Activated CD8-positive, alpha-beta memory T cell treated with anti-CD3 and anti-CD28 coated beads for 48 hours (primary cell): ENCODE data around the gene LAMB2.

Experiments used
- DNase-seq, 3 experiments: peaks; one replicate each; pipeline ENCODE4 v3.0.0-alpha.2; 2020; ENCODE audit warnings: low read depth in 2 of 3, low spot score in 2 of 3

LAMB2 gene

DNA sequence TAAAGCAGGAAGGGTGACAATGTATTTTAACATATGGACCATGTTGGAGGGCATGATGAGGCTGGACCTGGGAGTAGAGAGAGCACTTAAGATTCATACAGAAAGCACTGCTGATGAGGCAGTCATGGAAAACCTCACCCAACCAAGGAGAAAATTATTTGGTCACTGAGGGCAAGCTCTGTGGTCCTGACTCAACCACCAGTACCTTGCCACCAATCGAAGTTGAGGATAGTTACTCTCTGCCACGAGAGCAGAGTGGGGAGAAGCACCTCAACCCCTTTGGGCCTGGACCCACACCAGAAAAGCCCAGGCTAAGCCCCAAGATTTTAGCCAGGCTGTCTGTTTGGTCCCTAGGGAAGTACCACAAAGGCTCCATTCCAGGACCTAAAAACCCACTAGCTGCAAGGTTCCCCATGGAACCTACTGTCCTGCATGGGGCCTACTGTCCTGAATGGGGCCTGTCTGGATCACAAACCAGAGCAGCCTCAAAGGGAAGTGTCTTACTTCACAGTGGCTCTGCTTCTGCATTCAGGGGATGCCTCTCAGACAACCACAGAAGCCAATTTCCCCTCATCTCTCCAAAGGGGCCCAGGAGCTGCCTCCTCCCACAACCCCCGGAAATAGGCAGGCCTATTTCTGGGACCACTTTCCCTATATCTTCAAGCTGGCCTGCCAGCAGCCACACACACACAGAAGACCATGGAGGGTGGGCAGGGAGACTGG is 29.1 kb upstream of the LAMB2 start:
- no peak for DNase-seq

DNA sequence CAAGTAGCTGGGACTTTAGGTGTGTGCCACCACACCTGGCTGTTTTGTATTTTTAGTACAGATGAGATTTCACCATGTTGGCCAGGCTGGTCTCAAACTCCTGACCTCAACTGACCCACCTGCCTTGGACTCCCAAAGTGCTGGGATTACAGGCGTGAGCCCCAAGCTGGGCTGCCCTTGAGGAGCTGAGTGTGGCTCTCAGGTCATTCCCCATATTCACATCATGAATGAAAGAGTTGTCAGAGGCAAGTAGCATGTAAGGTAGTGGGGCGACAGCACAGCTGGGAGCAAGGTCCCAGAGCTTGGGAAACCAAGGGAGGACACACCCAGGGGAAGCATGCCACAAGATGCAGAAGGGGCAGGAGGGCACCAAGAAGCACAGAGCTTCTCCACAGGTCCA is 28.3 kb upstream of the LAMB2 start:
- no peak for DNase-seq

DNA sequence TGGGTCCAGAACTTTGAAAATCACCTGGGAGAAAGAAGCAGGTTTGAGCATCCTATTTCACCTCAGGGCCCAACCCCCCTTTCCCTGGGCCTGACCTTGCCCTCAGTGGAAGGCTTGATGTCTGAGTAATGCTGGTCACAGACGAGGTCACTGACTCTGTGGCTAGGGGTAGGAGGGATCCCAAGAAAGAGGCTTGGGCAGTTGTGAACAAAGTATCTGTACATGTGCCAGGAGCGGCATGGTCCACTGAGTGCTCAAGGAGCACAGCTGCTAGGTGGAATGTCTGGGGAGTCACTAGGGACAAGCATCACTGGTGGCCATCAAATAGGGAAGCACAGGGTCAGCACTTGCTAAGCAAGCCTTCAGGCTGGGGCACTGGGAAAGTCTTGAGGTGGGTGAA is 25.9 kb upstream of the LAMB2 start:
- no peak for DNase-seq

DNA sequence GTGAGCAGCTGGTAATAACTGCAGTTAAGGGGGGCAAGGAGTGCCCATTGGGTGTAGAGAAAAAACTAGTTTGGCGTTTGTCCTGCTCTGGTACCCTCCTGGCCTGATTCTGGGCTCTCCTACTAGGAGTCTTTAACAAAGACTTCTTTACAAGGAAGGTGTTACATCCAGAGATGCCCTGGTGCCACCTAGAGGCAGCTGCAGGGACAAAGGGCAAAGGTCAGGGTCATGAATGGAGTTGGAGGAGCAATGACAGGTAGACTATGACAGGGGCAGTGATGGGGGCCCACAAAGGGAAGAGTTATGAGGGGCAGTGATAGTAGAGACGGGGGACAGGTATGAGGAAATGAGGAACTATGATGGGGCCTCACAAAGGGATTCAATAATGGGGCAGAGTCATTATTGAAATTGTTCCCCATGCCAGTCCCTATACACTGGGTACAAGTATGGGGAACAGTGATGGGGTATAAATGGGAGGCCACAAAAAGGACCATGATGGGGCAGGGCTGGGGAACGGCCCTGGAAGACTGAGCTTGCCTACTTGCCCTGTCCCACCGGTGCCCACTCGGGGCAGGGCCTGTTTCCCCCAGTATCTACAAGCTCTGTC is 25.4 kb upstream of the LAMB2 start:
- DNase-seq, result no peak

DNA sequence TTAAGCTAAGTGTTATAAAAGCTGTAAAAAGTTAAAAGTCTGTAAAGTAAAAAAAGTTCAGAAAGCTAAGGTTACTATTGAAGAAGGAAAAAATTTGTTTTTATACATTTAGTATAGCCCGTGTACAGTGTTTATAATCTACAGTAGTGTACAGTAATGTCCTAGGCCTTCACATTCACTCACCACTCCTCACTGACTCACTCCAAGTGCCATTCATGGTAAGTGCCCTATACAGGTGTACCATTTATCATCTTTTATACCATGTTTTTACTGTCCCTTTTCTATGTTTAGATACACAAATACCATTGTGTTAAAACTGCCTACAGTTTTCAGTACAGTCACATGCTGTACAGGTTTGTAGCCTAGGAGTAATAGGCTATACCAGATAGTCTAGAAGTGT is 24.4 kb upstream of the LAMB2 start:
- no peak for DNase-seq

DNA sequence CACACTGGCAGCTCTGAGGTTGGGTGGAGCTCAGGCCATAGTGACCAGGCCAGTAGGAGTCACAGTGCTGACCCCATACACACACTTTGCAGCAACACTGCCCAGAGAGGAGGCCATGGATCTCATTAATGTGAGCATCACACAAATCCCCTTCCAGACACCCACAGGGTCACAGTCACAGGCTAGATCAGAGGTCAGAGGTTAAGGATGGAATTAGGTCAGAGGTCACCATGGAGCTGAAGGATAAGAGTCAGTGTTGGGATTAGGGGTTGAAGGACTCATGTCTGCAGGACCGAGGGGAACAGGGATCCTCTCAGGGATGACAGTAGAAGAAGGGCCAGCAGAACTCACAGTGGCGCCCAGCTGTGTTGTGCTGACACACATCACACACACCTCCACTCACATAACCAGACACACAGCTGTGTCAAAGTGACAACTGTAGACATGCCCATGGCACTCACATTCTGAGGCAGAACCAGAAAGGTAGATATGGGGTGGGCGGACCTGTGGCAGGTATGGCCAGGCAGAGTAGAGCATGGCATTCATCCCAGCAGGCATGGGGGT is 20.6 kb upstream of the LAMB2 start:
- no peak for DNase-seq

DNA sequence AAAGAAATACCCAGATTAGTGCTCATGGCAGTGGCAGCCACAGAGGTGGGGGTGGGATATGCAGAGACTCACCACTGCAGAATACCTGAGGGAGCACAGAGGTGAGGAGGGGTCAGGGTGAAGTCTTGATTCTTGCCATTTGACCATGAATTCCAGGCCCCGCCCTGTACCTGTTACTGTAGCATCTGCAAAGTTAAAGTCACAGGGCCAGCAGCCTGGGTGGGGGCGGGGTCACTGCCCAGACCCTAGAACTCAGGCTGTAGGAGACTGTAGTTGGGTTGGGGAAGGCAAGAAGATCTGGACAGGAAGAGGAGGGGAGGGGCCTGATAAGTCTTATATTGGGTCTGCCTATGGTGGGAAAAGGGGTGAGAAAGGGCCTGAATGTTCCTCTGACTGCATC is 18.8 kb upstream of the LAMB2 start:
- DNase-seq, result no peak

DNA sequence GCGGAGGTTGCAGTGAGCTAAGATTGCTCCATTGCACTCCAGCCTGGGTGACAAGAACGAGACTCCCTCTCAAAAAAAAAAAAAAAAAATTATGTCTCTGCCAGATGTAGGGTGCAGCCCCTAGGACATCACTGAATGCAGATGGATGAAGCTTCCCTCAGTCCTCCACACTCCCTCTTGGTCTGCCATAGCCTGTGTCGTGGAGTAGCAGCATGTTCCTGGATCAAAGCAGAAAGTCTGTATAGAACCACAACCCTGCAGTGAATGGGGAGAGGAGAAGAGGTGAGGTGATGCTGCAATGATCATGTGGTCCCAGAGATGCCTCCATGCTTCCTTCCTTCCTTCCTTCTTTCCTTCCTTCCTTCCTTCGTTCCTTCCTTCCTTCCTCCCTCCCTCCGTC is 15.3 kb upstream of the LAMB2 start:
- no peak for DNase-seq

DNA sequence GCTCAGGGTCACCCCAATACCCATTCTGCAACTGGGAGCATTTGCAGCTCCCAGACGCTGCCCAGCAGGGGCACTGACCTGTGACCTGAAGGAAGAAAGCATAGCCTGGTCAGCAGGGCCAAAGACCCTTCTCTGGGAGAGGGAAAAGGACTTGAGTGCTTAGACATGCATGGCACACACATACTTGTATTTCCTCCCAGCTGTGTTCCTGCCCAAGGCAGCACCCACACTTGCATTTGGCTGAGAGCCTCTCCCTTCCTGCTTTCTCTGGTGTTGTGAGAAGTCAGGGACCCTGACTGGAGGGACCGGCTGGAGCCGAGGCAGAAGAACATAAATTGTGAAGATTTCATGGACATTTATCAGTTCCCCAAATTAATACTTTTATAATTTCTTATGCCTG is 7.2 kb upstream of the LAMB2 start:
- no peak for DNase-seq

DNA sequence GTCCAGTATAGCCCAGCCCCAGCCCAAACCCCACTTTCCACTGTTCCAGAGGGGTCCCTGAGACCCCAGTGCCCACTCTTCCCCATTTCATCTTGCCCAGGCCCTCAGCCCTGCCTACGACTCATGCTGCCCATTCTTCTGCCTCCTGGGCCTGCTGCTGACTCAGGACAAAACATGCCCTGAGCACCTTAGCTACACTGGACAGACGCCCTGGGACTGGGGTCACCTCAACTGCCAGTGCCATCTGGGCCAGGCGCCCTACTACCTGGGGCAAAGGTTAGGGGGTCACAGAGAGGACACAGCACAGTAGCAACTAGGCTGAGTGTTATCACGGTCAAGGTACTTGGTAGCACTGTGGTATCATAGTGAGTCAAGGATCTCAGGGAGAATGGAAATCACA is 2.6 kb upstream of the LAMB2 start:
- no peak for DNase-seq

DNA sequence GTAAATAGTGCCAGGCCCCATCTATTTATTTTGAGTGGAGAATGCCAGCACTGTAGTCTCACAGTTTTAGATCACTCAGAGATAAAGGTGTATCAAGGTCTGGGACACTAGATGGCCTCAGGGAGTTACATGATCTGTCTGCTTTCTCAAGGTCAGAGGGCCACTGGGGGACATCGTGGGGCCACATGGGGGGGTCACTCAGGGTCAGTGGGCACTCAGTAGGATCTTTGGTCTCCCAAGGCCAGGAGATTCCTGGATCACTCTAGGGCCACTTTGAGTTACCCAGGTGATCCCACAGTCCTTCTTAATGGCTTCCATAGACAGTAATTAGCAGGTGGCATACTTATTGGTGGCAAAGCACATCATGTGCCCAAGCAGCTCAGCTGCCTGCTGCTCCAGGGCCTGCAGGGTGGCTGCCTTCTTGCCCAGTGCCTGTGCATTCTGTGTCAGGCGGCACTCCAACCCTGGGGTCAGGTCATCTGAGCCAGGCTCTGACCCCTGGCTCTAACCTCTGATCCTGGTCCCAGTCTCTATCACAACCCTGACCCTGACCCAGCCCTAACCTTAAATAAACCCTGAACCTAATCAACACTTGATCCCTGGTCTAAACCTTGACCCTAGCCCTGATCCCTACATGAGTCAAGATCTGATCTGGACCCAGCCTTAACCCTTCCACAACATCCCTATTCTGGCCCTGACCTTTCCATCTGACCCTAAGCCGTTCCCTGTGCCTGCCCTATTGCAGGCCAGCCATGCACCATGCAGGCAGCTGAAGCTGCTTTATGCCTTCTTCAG is 1.8 kb upstream of the LAMB2 start:
- no peak for DNase-seq

DNA sequence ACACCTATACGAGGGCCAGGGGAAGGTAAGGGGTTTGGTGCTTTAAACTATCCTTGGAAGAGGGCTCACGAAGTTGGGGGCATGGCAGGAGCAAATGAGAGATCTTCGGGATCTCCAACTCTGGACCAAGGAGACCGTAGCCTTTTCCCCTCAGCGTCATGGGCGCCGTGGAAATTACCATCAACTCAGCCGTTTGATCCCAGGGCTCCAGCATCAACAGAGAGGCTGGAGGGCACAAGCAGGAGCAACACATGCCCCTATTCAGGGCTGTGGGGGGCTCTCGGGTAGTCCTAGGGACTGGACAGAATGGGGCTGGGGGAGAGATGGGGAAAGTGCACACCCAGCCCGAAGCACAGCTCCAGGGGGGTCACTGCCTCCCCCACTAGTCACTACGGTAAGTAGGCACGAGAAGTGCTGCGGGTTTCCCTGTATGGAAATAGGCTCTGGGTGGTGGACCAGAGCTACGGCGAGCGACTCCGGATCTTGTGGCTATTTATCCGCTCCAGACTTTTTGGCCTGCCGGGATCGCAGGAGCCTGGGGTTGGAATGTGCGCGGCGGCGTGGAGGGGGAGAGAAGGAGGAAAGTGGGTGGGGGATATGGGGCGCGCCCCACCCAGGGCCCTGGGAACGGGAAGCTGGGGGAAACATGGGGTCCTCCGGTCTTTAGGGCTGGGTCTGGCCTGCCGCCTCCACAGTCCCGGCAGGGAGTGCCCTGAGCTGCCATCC is 539 bp upstream of the LAMB2 start:
- DNase-seq, result no peak

DNA sequence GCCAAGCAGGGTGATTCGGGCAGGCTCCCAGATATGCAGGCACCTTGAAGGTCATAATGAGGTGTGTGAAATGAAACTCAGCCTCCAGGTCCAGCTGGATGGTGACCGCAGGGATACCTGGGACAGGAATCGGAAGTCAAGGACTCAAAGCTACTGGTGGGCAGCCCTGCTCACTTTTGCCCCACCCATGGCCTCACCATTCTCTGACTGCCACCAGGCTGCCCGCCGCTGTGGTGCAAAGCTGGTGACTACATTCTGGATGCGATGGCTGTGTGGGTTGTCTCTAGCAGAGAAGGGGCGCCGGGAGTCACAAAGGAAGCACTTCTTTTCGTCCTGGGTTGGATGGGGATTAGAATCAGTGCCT is 795 bp downstream of the LAMB2 start:
- DNase-seq, result no peak

DNA sequence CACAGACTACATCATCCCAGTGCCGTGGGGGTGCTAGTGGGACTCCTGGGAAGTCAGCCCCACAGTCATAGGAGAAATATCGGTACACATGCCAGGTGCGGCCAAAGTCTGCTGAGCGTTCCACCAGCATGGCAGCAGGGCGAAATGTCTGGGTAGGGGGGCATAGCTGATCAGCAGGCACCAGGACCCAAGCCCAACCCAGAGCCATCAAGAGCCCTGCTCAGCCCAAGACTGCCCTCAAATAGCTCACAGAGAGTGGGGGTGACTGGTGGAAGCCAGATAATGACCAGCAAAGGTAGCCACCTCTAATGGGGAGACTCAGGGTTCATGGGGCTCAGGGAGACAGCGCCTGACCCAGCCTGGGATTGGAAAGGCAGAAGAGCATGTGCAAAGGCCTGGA is 1.3 kb downstream of the LAMB2 start:
- no peak for DNase-seq

DNA sequence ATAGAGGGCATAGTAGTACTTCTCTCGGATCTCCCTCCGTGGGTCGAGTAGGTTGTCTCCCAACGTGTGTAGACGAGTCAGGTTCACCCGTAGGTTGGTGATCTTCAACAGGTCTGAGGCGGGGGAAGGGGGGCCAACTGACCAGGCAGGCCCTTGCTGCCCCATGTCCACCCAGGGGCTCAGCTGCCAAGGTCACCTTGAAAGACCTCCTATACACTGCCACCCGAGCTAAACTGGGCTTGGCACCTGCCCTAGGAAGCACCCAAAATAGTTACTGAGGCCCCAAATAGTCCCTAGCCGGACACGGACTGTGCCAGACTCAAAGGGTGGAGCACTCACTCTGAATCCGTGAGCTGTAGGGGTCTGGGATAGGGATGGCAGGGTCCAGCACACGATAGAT is 1.8 kb downstream of the LAMB2 start:
- DNase-seq, result no peak

DNA sequence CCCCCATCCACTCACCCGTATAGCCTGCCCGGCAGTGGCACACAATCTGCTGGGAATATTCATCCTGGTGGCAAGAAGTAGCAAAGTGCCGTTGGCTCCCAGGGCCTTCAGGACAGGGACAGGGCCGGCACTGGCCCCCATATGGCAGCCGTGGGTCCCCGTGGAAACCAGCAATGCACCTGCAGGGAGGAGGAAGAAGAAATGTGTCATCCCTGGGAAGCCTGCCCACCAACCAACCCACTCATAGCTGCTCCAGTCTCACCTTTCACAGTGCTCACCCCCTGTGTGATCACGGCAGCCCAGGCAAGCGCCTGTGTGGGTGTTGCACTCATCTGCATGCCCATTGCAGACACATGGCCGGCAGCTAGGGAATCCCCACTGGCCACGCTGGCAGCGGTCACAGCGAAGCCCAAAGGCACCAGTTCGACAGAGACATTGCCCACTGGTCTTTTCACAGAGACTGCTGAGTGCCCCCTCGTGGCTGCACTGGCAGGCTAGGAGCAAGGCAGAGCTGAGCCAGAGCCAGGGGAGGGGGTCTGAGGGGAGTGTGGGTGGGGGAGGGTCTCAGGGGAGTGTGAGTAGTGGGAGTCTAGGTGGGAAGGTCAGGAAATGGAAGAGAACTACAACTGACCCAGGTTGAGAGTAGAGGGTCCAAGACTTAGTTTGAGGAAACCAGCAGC is 7.7 kb downstream of the LAMB2 start:
- no peak for DNase-seq

DNA sequence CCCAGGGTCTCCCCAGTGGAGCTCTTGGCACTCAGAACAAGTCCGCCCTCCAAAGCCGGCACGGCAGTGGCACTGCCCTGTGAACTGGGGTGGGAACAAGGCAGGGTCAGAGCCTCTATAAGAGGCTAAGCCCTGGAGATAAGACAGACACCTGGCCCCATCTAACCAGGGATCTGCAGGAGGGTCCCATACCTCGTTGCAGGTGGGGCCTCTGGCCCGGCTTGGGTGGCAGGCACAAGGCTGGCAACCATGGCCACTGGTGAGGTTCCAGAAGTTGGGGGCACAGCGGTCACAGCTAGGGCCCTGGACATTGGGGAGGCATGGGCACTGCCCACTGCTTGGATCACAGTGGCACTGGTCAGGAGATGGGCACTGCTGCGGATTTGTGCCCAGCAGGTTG is 8.6 kb downstream of the LAMB2 start:
- DNase-seq, result no peak

DNA sequence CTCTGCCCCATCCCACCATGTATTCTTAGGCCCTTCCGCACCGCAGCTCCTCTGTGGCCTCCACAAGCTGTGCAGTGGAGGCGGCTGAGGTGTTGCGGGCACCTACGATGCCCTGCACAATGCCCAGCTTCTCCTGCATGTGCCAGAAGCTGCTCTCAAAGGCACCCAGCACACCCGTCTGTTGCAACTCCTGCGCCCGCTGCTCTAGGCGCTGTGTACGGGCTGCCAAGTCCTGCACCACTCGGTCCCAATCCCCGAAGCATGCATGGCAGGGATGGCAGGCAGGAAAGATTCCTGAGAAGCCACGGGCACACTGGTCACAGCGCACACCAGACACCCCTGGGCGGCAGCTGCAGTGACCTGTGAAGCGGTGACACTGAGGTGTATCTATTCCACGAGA is 9.2 kb downstream of the LAMB2 start:
- no peak for DNase-seq

DNA sequence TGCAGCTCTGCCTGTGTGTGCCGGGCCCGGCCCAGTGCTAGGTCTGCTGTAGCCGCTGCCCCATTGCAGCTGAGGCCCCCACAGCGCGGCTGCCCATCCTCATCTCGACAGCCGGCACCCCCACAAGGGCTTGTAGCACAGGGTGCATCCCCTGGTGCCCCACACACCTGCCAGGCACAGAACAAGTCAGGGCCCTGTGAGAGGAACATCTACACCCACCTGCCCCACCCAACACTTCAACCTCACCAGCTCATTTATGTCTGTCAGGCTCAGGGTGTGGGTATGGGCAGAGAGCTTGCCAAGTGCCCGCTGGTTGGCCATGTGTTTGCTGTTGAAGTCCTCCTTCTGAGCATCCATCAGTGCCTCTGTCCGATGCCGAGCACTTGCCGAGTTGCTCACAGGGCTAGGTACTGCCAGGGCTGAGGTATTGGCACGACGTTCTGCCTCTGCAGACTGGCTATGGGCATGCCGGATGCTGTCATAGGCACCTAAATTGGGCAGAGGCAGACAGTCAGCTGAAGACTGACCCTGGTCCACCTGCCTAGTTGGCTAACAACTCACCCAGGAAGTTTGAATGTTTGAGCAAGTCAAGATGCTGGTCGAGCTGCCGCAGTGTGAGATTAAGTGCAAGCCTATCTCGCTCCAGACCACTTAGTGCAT is 9.8 kb downstream of the LAMB2 start:
- DNase-seq, result no peak

DNA sequence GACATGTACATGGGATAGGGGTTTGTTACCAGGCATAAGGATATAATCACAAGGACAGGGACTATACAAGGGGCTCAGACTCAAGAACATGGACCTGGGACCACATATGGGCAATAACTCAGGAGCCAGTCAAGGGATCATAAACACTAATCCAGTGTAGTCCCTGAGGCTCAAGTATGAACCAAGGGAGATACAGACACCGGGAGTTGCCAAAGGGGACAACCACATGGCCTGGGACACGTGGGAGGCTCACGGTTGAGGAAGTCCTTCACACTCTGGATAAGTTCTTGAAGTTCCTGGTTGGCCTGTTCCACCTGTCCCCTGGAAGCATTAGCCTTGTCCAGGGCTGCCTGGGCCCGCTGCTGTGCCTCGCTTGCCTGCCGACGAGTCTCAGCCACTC is 10.4 kb downstream of the LAMB2 start:
- no peak for DNase-seq

DNA sequence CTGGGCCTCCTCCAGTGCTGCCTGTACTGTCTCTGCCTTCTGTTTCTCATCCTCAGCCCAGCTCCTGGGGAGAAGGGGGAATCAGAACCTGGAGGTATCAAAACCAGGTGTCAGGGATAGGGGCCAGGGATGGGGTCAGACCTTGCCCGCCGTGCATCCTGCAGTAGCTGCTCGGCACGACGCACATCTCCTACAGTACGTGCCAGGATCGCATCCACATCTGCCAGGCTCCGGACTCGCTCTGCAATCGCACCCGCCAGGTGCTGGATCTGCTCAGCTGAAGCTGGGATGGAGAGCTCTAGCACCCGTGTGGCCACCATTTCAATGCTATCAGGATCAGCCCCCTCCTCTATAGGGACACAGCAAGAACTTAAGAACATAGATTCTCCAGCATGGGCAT is 10.8 kb downstream of the LAMB2 start:
- no peak for DNase-seq
